Measurements from ENCODE around the gene EPB41L4A. TPM values are rescaled to one million over a fixed set of nuclear protein-coding genes. Genes with fewer than 3 reads are reported as not detected.
"Not testable (repeated sequence)": the region's sequence is repeated elsewhere in the genome, so short reads cannot be mapped to it uniquely, and the experiment has no call there.

The EPB41L4A gene
- total RNA-seq, 1 donor from 2014 or later, result 6.7 TPM

DNA sequence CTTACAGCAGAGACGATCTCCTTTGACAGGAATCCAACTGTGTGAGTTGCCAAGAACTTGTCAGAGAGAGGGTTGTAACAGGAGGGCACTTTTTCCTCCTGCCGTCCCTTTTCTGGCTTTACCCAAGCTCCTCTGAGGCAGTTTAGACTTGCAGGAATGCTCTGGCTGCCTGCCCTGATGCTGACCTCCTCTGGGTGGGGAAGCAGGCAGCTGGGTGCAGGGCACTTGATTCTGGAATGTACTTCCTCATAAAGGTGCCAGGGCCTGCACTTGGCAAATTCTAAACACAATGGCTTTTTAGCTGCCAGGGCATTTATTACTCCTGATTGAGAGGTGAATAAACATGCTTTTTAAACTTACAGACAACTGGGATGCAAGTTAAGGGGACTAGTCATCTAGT, 190.4 kb downstream of the EPB41L4A start:
- no peak overlapping the region for H3K4me3 ChIP-seq (ENCODE audit: low read depth, low read length)
- TF ChIP-seq, protein P1, sequence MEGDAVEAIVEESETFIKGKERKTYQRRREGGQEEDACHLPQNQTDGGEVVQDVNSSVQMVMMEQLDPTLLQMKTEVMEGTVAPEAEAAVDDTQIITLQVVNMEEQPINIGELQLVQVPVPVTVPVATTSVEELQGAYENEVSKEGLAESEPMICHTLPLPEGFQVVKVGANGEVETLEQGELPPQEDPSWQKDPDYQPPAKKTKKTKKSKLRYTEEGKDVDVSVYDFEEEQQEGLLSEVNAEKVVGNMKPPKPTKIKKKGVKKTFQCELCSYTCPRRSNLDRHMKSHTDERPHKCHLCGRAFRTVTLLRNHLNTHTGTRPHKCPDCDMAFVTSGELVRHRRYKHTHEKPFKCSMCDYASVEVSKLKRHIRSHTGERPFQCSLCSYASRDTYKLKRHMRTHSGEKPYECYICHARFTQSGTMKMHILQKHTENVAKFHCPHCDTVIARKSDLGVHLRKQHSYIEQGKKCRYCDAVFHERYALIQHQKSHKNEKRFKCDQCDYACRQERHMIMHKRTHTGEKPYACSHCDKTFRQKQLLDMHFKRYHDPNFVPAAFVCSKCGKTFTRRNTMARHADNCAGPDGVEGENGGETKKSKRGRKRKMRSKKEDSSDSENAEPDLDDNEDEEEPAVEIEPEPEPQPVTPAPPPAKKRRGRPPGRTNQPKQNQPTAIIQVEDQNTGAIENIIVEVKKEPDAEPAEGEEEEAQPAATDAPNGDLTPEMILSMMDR (conservative IDR thresholded peaks at IDR 0.05; ENCODE audit: low read depth, low read length), result peak; percentile 7
- peak; percentile 65 for DNase-seq (ENCODE audit: low read depth)

DNA sequence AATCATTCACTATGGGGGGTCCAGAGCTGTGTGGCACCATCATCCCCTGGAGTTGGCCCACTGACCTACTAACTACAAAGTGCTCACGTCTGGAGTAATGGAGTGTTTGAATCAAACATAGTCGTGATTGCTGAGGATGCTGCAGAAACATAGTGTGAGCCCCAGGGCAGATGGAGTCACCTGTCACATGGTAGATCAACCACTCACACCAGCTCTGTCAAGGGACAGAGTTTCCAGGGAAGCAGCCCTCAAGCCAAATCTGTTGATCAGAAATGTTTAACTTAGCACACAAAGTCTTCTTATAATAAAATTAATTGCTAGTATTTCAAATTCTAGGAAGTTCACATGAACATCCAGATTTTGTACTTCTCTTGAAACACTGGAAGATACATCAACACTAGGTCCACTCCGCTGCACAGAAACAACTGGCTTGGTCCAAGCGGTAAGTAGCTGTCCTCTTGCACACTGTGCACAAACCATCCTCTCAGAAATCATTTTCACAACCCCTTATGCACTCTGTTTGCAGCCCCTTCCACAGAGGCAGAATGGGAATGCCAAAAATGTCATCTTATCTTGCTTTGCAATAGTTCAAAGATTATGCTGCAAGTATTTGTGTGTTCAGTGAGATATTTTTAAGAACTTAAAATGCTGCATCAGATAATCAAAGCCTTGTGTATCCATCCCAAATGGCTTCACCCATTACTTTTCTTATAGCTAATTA, 191.0 kb downstream of the EPB41L4A start:
- H3K4me3 ChIP-seq (ENCODE audit: low read depth, low read length), result no peak overlapping the region
- DNase-seq (ENCODE audit: low read depth), result no peak
- TF ChIP-seq, protein P1 (conservative IDR thresholded peaks at IDR 0.05; ENCODE audit: low read depth, low read length), result no peak

DNA sequence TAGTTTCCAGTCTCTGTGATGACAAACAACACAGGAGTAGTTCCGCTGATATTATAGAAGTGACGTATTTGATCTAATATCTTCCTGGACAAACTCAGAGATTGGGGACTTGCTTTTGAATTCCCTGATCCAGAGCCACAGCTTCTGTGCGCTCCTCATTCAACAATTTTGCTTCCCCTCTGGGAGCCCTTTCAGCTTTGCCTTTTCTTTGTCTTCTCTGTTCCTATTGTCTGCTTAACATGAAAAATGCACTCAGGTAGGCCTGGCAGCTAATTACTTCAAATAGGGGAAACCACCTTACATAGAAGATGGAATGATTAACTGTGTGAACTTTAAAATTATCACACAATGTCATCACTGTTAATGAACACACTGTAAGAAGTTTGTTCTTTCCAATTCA, 192.9 kb downstream of the EPB41L4A start:
- TF ChIP-seq, protein P1 (conservative IDR thresholded peaks at IDR 0.05; ENCODE audit: low read depth, low read length), result no peak
- DNase-seq (ENCODE audit: low read depth), result no peak
- no peak overlapping the region for H3K4me3 ChIP-seq (ENCODE audit: low read depth, low read length)

DNA sequence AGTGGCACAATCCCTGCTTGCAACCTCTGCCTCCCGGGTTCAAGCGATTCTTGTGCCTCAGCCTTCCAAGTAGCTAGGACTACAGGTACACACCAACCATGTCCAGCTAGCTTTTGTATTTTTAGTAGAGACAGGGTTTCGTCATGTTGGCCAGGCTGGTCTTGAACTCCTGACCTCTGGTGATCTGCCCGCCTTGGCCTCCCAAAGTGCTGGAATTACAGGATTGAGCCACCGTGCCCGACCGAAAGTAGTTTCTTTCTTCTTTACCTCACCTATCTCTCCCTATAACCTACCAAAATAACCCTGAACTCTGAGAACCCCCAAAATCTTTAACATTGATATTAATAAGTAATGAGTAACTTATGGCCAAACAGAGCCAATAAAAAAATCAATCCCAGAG, 196.1 kb downstream of the EPB41L4A start:
- H3K4me3 ChIP-seq (ENCODE audit: low read depth, low read length); DNase-seq (ENCODE audit: low read depth): not testable (repeated sequence)

DNA sequence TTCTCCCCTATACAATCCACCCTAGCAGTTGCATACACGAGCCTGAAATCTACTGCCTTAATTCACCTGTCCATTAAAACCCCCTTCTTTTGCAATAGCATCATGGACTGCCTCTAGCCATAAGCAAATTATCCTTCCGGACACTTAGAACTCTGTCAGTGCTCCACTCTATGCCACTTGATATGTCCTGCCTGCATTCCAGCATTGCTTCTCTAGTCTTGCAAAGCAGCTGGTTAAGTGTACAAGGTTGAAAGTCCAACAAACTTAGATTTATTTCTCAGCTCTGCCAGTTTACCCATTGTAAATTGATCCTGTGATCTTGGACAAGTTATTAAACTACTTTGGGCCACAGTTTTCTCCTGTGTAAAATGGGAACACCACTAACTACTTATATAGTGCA, 197.9 kb downstream of the EPB41L4A start:
- TF ChIP-seq, protein P1 (conservative IDR thresholded peaks at IDR 0.05; ENCODE audit: low read depth, low read length), result no peak
- no peak for DNase-seq (ENCODE audit: low read depth)
- H3K4me3 ChIP-seq (ENCODE audit: low read depth, low read length), result no peak overlapping the region

DNA sequence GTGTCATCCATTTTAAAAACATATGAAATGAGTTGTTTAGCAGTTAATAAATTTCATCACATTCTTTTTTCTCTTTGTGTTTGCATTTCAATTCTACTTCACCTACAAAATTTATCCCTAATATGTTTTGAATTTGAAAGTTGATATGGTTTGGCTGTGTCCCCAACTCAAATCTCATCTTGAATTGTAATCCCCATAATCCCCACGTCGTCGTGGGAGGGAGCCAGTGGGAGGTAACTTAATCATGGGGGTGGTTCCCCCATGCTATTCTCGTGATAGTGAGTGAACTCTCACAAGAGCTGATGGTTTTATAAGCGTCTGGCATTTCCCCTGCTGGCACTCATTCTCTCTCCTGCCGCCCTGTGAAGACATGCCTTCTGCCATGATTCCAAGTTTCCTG, 200.1 kb downstream of the EPB41L4A start:
- no peak overlapping the region for H3K4me3 ChIP-seq (ENCODE audit: low read depth, low read length)
- TF ChIP-seq, protein P1 (conservative IDR thresholded peaks at IDR 0.05; ENCODE audit: low read depth, low read length), result no peak
- no peak for DNase-seq (ENCODE audit: low read depth)

DNA sequence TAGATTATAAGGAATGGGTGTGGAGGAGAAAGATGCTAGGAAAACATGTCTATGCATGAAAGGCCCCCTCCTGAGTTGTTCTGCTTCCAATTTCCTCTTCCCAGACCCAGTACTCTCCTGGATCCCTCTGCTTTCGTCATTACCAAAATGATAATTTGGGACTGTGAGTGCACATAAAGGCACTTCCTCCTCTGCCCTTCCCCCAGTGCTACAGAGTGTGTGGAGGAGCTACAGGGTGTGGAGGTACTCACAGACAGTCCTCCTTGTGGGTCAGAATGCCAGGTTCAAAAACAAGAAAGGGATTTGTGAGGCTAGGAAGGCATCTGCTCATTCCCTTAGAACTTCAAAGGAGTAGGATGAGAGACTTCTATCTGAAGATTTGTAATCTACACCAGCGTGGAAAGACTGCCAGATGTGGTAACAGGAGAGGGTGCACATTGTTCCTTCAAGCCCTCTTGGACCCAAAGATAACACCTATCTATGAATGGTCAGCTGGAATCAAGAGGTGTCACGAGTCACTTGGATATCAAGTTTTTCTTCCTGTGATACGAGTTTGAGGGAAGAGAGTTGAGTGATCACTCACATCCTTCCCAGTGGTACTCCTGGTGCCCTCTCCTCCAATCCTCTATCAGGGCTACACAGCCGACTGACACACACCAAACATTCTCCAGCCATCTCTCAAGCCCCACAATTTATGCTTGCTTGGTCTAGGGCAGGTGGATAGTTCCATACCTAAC, 201.1 kb downstream of the EPB41L4A start:
- TF ChIP-seq, protein P1 (conservative IDR thresholded peaks at IDR 0.05; ENCODE audit: low read depth, low read length), result no peak
- H3K4me3 ChIP-seq (ENCODE audit: low read depth, low read length), result no peak overlapping the region
- DNase-seq (ENCODE audit: low read depth), result no peak
